Measurements from ENCODE around the gene SGCD.

DNA sequence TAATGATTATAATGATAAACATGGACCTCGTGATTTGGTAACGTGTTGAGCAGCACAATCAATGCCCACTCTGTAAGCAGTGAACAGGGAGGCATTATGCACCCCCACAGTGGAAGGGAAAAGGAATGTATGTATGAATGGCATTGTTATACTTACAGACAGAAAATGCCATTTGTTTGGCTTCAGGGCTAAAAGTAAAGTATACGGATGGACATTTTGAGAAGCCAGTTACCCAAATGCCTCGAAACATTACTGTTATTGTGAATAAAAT is 262.9 kb downstream of the SGCD start:
- no peak for TF ChIP-seq GABPA (IDR thresholded peaks at IDR 0.05; ENCODE audit: low read depth)
- no peak for TF ChIP-seq EP300 (IDR thresholded peaks at IDR 0.05; ENCODE audit: borderline replicate concordance in 1 of 2, low read depth in 1 of 2, low read length in 1 of 2)

Measured in SK-N-SH (cell line).